GM12878 (cell line): ENCODE results near the gene EMP2.

Experiments used
- FOS ChIP-seq: IDR thresholded peaks from 3 replicates; pipeline ENCODE4 v1.6.1; 2011; ENCODE audit warnings: borderline replicate concordance; ENCODE audit not compliant: insufficient read length; ENCODE audit errors: extremely low read depth
- JUNB ChIP-seq: IDR thresholded peaks from 2 replicates; pipeline ENCODE4 v1.6.1; 2016; ENCODE audit warnings: antibody characterized with exemption, mild to moderate bottlenecking
- MEF2A ChIP-seq: IDR thresholded peaks from 2 replicates; pipeline ENCODE4 v1.6.1; 2011; ENCODE audit warnings: low read depth, mild to moderate bottlenecking, low read length, moderate library complexity; ENCODE audit not compliant: insufficient read depth
- POLR2AphosphoS5 ChIP-seq: IDR thresholded peaks from 2 replicates; pipeline ENCODE4 v1.6.1; 2011; ENCODE audit warnings: mild to moderate bottlenecking, low read length, inconsistent platforms
- SIN3A ChIP-seq: IDR thresholded peaks from 2 replicates; pipeline ENCODE4 v1.6.1; 2012; ENCODE audit warnings: low read depth, low read length, improper control_type of control experiment
- SMAD1 ChIP-seq: fragments of 450-650 bp; IDR thresholded peaks from 2 replicates; pipeline ENCODE4 v1.6.1; 2018; ENCODE audit warnings: mild to moderate bottlenecking, low read depth; ENCODE audit not compliant: partially characterized antibody
- TBL1XR1 ChIP-seq: IDR thresholded peaks from 2 replicates; pipeline ENCODE4 v1.6.1; 2012; ENCODE audit warnings: low read depth, low read length, improper control_type of control experiment
- ZSCAN29 ChIP-seq: fragments of 450-650 bp; IDR thresholded peaks from 2 replicates; pipeline ENCODE4 v1.6.1; 2017; ENCODE audit warnings: mild to moderate bottlenecking, moderate library complexity
- TF ChIP-seq, protein P1 (sequence below): fragments of 450-650 bp; IDR thresholded peaks from 2 replicates; pipeline ENCODE4 v1.6.1; 2016; ENCODE audit warnings: mild to moderate bottlenecking, moderate library complexity, borderline replicate concordance
- TF ChIP-seq, protein P2 (sequence below), 3 experiments: IDR thresholded peaks in 2 of 3; conservative IDR thresholded peaks in 1 of 3; 2 replicates each; pipeline ENCODE4 v1.5.1; 2011; ENCODE audit warnings: low read depth in 3 of 3, low read length in 3 of 3, mild to moderate bottlenecking in 3 of 3, control low read depth in 2 of 3, moderate library complexity in 2 of 3, inconsistent platforms in 1 of 3, mixed read lengths in 1 of 3; ENCODE audit not compliant: control insufficient read depth in 2 of 3, insufficient read depth in 1 of 3; ENCODE audit errors: extremely low read depth in 1 of 3
- TF ChIP-seq, protein P3 (sequence below): IDR thresholded peaks from 2 replicates; pipeline ENCODE4 v1.6.1; 2012; ENCODE audit warnings: mild to moderate bottlenecking, low read depth, low read length
- TF ChIP-seq, protein P4 (sequence below): IDR thresholded peaks from 2 replicates; pipeline ENCODE4 v1.6.1; 2012; ENCODE audit warnings: low read depth, low read length, improper control_type of control experiment

DNA sequence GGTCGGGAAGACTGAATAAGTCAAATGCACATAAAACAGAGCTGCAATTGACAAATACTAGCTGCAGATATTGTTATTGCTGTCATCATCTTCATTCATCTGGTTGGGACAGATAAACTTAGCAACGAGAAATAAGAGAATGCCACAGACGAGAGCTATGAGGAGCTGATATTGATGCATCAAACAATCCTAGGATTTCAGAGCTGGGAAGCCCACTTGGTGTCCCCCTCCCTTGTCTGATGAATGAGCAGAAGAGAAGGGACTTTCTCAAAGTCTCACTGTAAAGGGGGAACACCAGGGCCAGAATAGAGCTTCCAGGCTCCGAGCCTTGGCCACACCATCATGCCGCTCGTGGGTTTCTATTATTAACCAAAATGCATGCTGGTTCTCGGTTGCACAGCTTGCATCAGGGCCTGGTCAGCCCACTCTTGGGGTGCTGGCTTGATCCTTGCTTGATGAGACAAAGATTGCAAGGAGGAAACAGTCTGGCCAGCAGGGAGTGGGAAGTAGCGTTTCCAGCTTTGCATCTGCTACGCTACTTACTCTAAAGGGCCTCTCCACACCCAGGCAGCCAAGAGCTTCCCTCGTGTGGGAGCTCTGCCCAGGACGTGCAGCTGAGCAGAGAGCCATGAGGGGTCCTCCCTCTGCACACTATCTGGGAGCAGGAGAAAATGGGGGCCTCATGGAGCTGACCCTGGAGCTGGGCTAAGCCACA, 28.4 kb upstream of the EMP2 start:
- TF ChIP-seq SIN3A, result no peak
- no peak for TF ChIP-seq MEF2A
- TF ChIP-seq, protein P1, sequence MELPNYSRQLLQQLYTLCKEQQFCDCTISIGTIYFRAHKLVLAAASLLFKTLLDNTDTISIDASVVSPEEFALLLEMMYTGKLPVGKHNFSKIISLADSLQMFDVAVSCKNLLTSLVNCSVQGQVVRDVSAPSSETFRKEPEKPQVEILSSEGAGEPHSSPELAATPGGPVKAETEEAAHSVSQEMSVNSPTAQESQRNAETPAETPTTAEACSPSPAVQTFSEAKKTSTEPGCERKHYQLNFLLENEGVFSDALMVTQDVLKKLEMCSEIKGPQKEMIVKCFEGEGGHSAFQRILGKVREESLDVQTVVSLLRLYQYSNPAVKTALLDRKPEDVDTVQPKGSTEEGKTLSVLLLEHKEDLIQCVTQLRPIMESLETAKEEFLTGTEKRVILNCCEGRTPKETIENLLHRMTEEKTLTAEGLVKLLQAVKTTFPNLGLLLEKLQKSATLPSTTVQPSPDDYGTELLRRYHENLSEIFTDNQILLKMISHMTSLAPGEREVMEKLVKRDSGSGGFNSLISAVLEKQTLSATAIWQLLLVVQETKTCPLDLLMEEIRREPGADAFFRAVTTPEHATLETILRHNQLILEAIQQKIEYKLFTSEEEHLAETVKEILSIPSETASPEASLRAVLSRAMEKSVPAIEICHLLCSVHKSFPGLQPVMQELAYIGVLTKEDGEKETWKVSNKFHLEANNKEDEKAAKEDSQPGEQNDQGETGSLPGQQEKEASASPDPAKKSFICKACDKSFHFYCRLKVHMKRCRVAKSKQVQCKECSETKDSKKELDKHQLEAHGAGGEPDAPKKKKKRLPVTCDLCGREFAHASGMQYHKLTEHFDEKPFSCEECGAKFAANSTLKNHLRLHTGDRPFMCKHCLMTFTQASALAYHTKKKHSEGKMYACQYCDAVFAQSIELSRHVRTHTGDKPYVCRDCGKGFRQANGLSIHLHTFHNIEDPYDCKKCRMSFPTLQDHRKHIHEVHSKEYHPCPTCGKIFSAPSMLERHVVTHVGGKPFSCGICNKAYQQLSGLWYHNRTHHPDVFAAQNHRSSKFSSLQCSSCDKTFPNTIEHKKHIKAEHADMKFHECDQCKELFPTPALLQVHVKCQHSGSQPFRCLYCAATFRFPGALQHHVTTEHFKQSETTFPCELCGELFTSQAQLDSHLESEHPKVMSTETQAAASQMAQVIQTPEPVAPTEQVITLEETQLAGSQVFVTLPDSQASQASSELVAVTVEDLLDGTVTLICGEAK, result no peak
- TF ChIP-seq ZSCAN29, result no peak
- TF ChIP-seq POLR2AphosphoS5, result no peak
- TF ChIP-seq, protein P2, sequence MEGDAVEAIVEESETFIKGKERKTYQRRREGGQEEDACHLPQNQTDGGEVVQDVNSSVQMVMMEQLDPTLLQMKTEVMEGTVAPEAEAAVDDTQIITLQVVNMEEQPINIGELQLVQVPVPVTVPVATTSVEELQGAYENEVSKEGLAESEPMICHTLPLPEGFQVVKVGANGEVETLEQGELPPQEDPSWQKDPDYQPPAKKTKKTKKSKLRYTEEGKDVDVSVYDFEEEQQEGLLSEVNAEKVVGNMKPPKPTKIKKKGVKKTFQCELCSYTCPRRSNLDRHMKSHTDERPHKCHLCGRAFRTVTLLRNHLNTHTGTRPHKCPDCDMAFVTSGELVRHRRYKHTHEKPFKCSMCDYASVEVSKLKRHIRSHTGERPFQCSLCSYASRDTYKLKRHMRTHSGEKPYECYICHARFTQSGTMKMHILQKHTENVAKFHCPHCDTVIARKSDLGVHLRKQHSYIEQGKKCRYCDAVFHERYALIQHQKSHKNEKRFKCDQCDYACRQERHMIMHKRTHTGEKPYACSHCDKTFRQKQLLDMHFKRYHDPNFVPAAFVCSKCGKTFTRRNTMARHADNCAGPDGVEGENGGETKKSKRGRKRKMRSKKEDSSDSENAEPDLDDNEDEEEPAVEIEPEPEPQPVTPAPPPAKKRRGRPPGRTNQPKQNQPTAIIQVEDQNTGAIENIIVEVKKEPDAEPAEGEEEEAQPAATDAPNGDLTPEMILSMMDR (IDR thresholded peaks at IDR 0.05 in 2 of 3, conservative IDR thresholded peaks at IDR 0.05 in 1 of 3; ENCODE audit: control insufficient read depth in 2 of 3, extremely low read depth in 1 of 3, insufficient read depth in 1 of 3, low read depth in 3 of 3, low read length in 3 of 3), result no peak
- no peak for TF ChIP-seq SMAD1
- TF ChIP-seq, protein P3, sequence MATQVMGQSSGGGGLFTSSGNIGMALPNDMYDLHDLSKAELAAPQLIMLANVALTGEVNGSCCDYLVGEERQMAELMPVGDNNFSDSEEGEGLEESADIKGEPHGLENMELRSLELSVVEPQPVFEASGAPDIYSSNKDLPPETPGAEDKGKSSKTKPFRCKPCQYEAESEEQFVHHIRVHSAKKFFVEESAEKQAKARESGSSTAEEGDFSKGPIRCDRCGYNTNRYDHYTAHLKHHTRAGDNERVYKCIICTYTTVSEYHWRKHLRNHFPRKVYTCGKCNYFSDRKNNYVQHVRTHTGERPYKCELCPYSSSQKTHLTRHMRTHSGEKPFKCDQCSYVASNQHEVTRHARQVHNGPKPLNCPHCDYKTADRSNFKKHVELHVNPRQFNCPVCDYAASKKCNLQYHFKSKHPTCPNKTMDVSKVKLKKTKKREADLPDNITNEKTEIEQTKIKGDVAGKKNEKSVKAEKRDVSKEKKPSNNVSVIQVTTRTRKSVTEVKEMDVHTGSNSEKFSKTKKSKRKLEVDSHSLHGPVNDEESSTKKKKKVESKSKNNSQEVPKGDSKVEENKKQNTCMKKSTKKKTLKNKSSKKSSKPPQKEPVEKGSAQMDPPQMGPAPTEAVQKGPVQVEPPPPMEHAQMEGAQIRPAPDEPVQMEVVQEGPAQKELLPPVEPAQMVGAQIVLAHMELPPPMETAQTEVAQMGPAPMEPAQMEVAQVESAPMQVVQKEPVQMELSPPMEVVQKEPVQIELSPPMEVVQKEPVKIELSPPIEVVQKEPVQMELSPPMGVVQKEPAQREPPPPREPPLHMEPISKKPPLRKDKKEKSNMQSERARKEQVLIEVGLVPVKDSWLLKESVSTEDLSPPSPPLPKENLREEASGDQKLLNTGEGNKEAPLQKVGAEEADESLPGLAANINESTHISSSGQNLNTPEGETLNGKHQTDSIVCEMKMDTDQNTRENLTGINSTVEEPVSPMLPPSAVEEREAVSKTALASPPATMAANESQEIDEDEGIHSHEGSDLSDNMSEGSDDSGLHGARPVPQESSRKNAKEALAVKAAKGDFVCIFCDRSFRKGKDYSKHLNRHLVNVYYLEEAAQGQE, result no peak
- TF ChIP-seq JUNB, result no peak
- no peak for TF ChIP-seq FOS
- TF ChIP-seq TBL1XR1, result no peak
- TF ChIP-seq, protein P4, sequence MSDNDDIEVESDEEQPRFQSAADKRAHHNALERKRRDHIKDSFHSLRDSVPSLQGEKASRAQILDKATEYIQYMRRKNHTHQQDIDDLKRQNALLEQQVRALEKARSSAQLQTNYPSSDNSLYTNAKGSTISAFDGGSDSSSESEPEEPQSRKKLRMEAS, result no peak
